Left lung (tissue), 10 donors: ENCODE data around the gene TSR2. TPM values are rescaled to one million over a fixed set of nuclear protein-coding genes. Genes with fewer than 3 reads are reported as not detected.

Experiments
- ATAC-seq: fragments of 200-7000 bp; cut with Tn5 transposase; one replicate; pipeline ENCODE4 v1.9.1; 2020; ENCODE audit warnings: moderate library complexity
- DNase-seq, 4 donors: peaks; one replicate each; pipeline ENCODE4 v3.0.0-alpha.2; 2013 to 2020
- H3K27ac ChIP-seq, 2 donors: fragments of 200-600 bp; sonication (generic) in 1 of 2; one replicate each; pipeline versions ENCODE4 v1.5.0 to v1.8.0; 2020 to 2021
- H3K27me3 ChIP-seq, 2 donors: fragments of 200-600 bp; sonication (generic) in 1 of 2; one replicate each; pipeline versions ENCODE4 v1.5.0 to v1.8.0; 2020 to 2021
- H3K36me3 ChIP-seq, 2 donors: fragments of 200-600 bp; sonication (generic) in 1 of 2; one replicate each; pipeline versions ENCODE4 v1.5.0 to v1.8.0; 2020 to 2021
- H3K4me1 ChIP-seq, 2 donors: fragments of 200-600 bp; one replicate each; pipeline ENCODE4 v1.8.0; 2021
- H3K4me3 ChIP-seq, 2 donors: fragments of 200-600 bp; sonication (generic) in 1 of 2; one replicate each; pipeline versions ENCODE4 v1.5.0 to v1.8.0; 2020 to 2021; ENCODE audit warnings: mild to moderate bottlenecking in 1 of 2
- H3K9me3 ChIP-seq, 2 donors: fragments of 200-600 bp; sonication (generic) in 1 of 2; one replicate each; pipeline versions ENCODE4 v1.5.0 to v1.8.0; 2020 to 2021
- CTCF ChIP-seq, 2 donors: fragments of 200-600 bp; sonication (generic) in 1 of 2; IDR thresholded peaks; one replicate each; pipeline versions ENCODE4 v1.5.0 to v1.8.0; 2021; ENCODE audit warnings: antibody characterized with exemption in 2 of 2
- intact Hi-C, 2 donors: fragments of 100-400 bp; cut with DNase I; formaldehyde crosslinking; loops; one replicate each; pipeline versions ENCODE4 v1.11.2 to v1.14.2; 2022
- polyA plus RNA-seq, 6 donors: library from polyadenylated mRNA; unstranded; fragments of 120-200 nt; gene quantifications; one replicate each; pipeline ENCODE4 v1.2.1, GENCODE V29; 2013; ENCODE audit not compliant: insufficient read length in 6 of 6
- total RNA-seq, 2 donors: library from RNA; stranded (reverse); fragmentation: NEBNext Ultra II Directional; extraction: Animal tissue kit (Norgen Biotek cat#: 25700); gene quantifications; one replicate each; pipeline ENCODE4 v1.2.1, GENCODE V29; 2021
- donor health status: DM: no; HTN: yes; CAD: no.
- donor health status: DM: no; HTN: no; CAD: no.

The TSR2 gene
- total and polyA plus RNA-seq, 8 donors = 29.0 to 47.2 (median 42.9) TPM

GRCh38 chrX:54411732-54412131 lies 28.5 kb upstream of the TSR2 start:
- ATAC-seq (no peak), DNase-seq (no peak)
- TF ChIP-seq CTCF (IDR thresholded peaks at IDR 0.05) = no peak
- intact Hi-C loops = no loop called here
- Histone ChIP-seq H3K4me1 (no peaks in the 10 kb centered on the region), H3K27ac (no peak overlapping the region), H3K36me3 (no peaks in the 10 kb centered on the region), H3K4me3 (no peak overlapping the region), H3K27me3 (peaks cover 0 to 11% of the 10 kb centered on the region in 2 donors), H3K9me3 (no peaks in the 10 kb centered on the region)

GRCh38 chrX:54413753-54414152 lies 26.5 kb upstream of the TSR2 start:
- Histone ChIP-seq H3K36me3 (no peaks in the 10 kb centered on the region), H3K27ac (no peak overlapping the region), H3K27me3 (peaks cover 0 to 11% of the 10 kb centered on the region in 2 donors), H3K4me3 (no peak overlapping the region), H3K4me1 (no peaks in the 10 kb centered on the region), H3K9me3 (no peaks in the 10 kb centered on the region)
- no peak for TF ChIP-seq CTCF (IDR thresholded peaks at IDR 0.05)
- ATAC-seq (no peak), DNase-seq (no peak)
- intact Hi-C loops = no loop called here

GRCh38 chrX:54415534-54416350 lies 24.5 kb upstream of the TSR2 start:
- Histone ChIP-seq H3K4me3 (no peak overlapping the region), H3K9me3 (no peaks in the 10 kb centered on the region), H3K27ac (no peak overlapping the region), H3K27me3 (peaks cover 0 to 11% of the 10 kb centered on the region in 2 donors), H3K36me3 (no peaks in the 10 kb centered on the region), H3K4me1 (no peaks in the 10 kb centered on the region)
- ATAC-seq (no peak), DNase-seq (no peak)
- intact Hi-C loops = no loop called here
- no peak for TF ChIP-seq CTCF (IDR thresholded peaks at IDR 0.05)

GRCh38 chrX:54416965-54417364 lies 23.2 kb upstream of the TSR2 start:
- TF ChIP-seq CTCF (IDR thresholded peaks at IDR 0.05) = no peak
- H3K27ac ChIP-seq = no peak overlapping the region
- ATAC-seq (no peak), DNase-seq (no peak)
- no peaks in the 10 kb centered on the region for H3K36me3 ChIP-seq
- H3K4me1 ChIP-seq = no peaks in the 10 kb centered on the region
- intact Hi-C loops = no loop called here
- no peak overlapping the region for H3K4me3 ChIP-seq
- no peaks in the 10 kb centered on the region for H3K9me3 ChIP-seq
- H3K27me3 ChIP-seq = peaks cover 0 to 11% of the 10 kb centered on the region in 2 donors

- no peak for TF ChIP-seq CTCF (IDR thresholded peaks at IDR 0.05)
- intact Hi-C loops = no loop called here
- no peaks in the 10 kb centered on the region for H3K9me3 ChIP-seq
- H3K36me3 ChIP-seq = no peaks in the 10 kb centered on the region
- H3K4me1 ChIP-seq = no peaks in the 10 kb centered on the region
- DNase-seq (no peak), ATAC-seq (no peak)
- H3K4me3 ChIP-seq = no peak overlapping the region
- peaks cover 0 to 7% of the 10 kb centered on the region in 2 donors for H3K27me3 ChIP-seq
- H3K27ac ChIP-seq = no peak overlapping the region
Measured at GRCh38 chrX:54419559-54420302, 20.5 kb upstream of the TSR2 start.
